ENCODE results near the gene CYSTM1. TPM values are rescaled to one million over a fixed set of nuclear protein-coding genes. Genes with fewer than 3 reads are reported as not detected.

CYSTM1 gene
- total RNA-seq, 1 donor from 2014 or later = 67.0 TPM

DNA sequence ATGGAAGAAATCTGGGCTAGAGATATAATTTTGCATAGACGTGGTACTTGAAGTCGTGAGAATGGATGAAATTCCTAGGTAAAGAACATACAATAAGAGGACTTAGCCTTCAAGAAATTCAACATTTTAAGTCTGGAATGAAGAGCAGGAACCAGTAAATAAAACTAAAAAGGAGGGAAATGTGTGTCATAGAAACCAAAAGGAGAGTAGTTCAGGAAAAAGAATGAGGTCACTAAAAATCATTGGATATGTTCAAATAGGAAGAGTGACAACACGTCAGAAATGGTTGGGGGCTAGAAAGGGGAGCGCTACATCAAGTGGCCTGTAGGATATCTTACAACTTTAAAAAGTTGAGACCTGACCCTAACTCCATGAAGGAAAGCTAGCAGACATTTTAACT, 83.9 kb downstream of the CYSTM1 start:
- DNase-seq (ENCODE audit: missing footprints) = no peak

GRCh38 chr5:140259500-140259899, 84.5 kb downstream of the CYSTM1 start:
- intact Hi-C loops (cut with DNase I) = no loop called here
- no peak for DNase-seq (ENCODE audit: missing footprints)
- no peak for ATAC-seq

More for the DNA sequence above, 83.9 kb downstream of the CYSTM1 start:
- no peak for ATAC-seq
- intact Hi-C loops (cut with DNase I) = no loop called here

GRCh38 chr5:140260089-140260656, 85.2 kb downstream of the CYSTM1 start:
- intact Hi-C loops (cut with DNase I) = loop anchor here (5.0 kb wide), 1 partner anchor 87 kb away; the partner anchor contains the start of gene HBEGF
- no peak for DNase-seq (ENCODE audit: missing footprints)

DNA sequence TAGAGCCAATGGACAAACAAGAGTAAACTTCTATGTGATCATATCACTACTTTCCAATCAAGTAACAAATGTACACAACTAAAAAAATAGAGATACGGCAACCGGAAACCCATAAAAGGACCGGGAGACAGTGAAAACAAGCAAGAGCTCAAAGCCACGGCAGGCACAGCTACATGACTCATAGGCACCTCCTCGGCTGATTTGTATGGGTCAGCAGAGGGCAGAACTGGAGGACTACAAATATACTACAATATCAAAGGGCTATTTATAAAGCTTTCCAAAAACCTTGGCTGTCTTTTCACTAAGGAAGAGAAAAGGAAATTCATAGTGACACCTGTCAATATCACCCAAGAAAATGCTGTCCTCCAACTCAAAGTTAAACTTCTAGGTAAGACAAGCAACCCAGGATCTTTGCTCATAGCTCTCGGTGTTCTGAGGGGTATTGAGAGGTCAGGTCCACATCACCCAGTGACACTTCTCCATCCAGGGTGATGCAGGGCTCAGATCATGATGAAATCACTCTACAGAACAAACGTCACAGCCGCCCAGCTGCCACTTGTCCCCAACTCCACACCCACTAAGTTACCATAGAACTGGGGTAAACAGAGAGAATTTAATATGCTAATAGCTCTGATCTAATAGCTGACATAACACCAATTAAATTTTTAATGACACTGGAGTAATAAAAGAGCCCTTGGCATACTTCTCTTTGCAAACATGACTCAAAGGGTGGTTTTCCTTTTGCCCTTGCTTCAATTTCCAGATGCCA, 86.6 kb downstream of the CYSTM1 start:
- peak; percentile 83 for DNase-seq (ENCODE audit: missing footprints)
- intact Hi-C loops (cut with DNase I) = loop anchor here (5.0 kb wide), 1 partner anchor 86 kb away; the partner anchor contains the start of gene HBEGF
- peak; percentile 95 for ATAC-seq

More at GRCh38 chr5:140260089-140260656, 85.2 kb downstream of the CYSTM1 start:
- no peak for ATAC-seq

GRCh38 chr5:140262221-140262620, 87.2 kb downstream of the CYSTM1 start:
- no peak for ATAC-seq
- intact Hi-C loops (cut with DNase I) = loop anchor here (5.0 kb wide), 1 partner anchor 85 kb away; the partner anchor contains the start of gene HBEGF
- no peak for DNase-seq (ENCODE audit: missing footprints)

DNA sequence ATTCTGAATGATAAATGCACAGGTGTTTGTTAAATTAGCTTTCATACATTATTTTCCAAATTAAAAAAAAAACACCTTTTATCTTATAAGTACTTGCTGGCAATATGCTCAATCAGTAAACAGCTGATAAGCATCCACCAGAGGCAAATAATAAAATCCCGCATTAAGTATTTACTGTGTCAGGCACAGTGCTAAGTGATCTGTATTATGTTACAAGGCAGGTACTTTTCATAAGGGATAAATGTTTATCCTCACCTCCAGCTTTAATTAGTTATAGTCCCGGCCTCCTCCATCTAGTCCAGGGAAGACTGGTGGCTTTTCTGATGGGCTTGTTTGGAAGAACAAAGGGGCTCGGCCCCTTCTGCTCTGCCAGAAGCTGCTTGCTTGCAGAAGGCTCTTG, 87.9 kb downstream of the CYSTM1 start:
- ATAC-seq = no peak
- intact Hi-C loops (cut with DNase I) = loop anchor here (5.0 kb wide), 1 partner anchor 84 kb away; the partner anchor contains the start of gene HBEGF
- DNase-seq (ENCODE audit: missing footprints) = no peak

- ATAC-seq (no peak), DNase-seq (ENCODE audit: missing footprints) (no peak)
- intact Hi-C loops (cut with DNase I) = no loop called here
These were observed 90.9 kb downstream of the CYSTM1 start for GRCh38 chr5:140265845-140266244.

GRCh38 chr5:140266471-140267200, 91.6 kb downstream of the CYSTM1 start:
- no peak for DNase-seq (ENCODE audit: missing footprints)
- intact Hi-C loops (cut with DNase I) = no loop called here

GRCh38 chr5:140267201-140267540, 92.2 kb downstream of the CYSTM1 start:
- no peak for DNase-seq (ENCODE audit: missing footprints)
- intact Hi-C loops (cut with DNase I) = no loop called here
- peak; percentile 12 for ATAC-seq

More at GRCh38 chr5:140266471-140267200, 91.6 kb downstream of the CYSTM1 start:
- no peak for ATAC-seq

DNA sequence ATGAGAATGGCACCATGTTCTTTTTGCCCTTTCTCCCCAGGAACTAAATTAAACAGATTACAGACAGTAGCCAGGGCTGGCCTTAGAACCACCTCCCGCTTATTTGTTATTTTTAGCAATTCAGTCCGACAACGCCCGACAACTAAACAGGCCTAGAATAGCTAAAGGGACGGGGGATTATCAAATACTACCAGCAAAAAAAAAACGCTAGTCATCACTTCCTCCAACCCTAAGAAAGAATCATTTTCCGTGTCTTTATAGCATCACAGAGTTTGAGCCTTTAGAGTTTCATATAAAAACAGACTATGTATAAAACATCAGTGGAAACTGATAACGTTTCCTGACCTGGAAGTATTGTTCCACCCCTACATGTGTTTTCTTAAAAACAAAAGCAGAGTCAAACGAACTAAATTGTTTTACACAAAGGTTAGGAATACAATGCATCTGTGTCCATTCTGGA, 92.6 kb downstream of the CYSTM1 start:
- intact Hi-C loops (cut with DNase I) = no loop called here
- DNase-seq (ENCODE audit: missing footprints) = no peak
- peak; percentile 57 for ATAC-seq

DNA sequence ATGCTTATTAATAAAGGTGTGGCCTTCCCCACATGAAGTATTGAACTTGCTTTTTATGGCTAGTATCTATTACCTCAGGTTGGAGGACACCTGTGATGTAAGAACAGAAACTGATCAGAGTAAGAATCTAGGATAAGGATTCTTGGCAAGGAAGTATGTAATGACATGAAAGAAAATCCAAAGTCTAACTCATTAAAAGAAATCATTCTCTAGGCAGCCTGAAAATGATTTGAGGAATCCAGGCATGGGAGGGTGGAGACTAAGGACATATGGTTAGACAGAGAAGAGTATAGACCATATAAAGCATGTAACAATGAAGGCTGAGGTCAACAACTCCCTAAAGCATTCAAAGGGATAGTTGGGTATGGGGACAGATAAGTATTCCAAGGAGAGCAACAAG, 95.0 kb downstream of the CYSTM1 start:
- no peak for DNase-seq (ENCODE audit: missing footprints)
- ATAC-seq = no peak
- intact Hi-C loops (cut with DNase I) = no loop called here

GRCh38 chr5:140273401-140273877, 98.5 kb downstream of the CYSTM1 start:
- intact Hi-C loops (cut with DNase I) = no loop called here
- ATAC-seq (peak; percentile 80), DNase-seq (ENCODE audit: missing footprints) (no peak)

DNA sequence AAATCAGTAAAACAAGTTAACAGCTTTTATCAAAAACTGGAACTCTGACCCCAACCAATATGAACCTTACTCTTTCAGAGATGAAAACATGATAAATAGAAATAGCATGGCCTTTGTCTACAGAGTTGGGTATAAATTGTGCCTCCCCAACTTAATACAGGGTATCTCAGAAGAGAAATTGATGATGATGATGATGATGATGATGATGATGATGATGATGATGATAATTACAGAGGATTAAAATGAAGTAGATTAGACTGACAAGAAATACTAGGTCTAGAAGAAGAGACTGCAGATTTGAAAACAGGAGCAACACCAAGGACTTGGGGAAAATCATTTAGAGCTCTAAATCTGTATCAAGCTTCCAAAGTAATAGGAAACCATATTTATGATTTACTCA, 100.8 kb downstream of the CYSTM1 start:
- no peak for DNase-seq (ENCODE audit: missing footprints)
- ATAC-seq = no peak
- intact Hi-C loops (cut with DNase I) = no loop called here

GRCh38 chr5:140282266-140282665, 107.3 kb downstream of the CYSTM1 start:
- intact Hi-C loops (cut with DNase I) = no loop called here
- ATAC-seq = no peak
- DNase-seq (ENCODE audit: missing footprints) = no peak

- no peak for DNase-seq (ENCODE audit: missing footprints)
- ATAC-seq = no peak
- intact Hi-C loops (cut with DNase I) = no loop called here
These were observed 109.0 kb downstream of the CYSTM1 start for GRCh38 chr5:140284013-140284412.

GRCh38 chr5:140286424-140286823, 111.4 kb downstream of the CYSTM1 start:
- intact Hi-C loops (cut with DNase I) = no loop called here
- ATAC-seq = no peak

DNA sequence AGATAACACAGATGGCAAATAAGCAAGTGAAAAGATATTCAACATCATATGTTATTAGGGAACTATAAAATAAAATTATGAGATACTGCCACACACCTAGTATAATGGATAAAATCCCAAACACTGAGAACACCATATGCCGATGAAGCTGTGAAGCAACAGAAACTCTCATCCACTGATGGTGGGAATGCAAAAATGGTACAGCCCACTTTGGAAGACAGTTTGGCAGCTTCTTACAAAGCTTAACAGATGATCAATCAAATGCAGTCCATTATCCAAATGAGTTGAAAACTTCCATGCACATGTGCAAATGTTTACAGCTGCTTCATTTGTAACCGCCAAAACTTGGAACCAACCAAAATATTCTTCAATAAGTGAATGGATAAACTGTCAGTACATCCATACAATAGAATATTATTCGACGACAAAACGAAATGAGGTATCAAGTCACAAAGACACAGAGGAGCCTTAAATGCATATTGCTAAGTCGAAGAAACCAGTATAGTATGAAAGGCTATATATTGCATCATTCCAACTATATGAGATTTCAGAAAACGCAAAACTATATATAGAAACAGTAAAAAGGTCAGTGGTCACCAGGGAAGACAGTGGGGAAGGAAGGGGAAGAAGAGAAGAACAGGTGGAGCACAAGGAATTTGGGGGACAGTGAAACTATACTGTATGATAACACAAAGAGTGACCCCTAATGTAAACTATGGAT, 113.0 kb downstream of the CYSTM1 start:
- DNase-seq (ENCODE audit: missing footprints) = no peak
- ATAC-seq = no peak
- intact Hi-C loops (cut with DNase I) = no loop called here

More at GRCh38 chr5:140286424-140286823, 111.4 kb downstream of the CYSTM1 start:
- DNase-seq (ENCODE audit: missing footprints) = no peak

DNA sequence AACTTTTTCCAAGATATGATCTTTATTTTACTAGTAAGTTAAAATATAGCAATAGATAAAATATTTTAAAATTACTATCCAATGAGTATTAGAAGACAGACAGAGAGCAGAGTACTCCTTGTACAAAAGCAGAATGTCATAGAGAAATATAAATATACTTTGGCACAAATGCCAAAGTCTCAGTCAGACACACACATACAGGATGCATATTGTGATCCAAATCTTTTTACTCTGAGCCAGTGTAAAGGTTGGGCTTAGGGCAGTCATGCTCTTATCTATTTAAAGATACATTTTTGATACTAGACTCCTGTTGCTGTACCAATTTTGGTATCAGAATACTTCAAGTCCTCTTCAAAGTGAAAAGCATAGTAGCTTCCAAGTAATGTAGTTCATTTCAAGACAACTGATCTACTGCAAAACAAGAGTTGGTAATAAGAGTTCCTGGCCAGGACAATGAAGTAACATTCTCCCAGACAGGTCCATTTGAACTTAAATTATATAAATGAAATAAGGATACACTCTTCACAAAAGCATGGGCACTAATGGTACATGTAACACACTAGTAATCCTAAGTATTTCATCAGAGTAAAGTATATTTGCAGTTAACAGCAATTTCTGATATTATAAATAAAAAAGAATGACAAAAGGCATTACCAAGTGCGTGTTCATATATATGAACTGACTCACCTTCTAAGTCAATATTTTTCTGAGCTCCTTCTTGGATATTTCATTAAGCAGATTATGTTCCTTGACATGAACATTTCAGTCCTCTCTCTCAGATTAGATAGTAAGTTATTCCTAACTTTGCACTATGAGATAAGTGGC, 117.4 kb downstream of the CYSTM1 start:
- DNase-seq (ENCODE audit: missing footprints) (no peak), ATAC-seq (peak; percentile 40)
- intact Hi-C loops (cut with DNase I) = no loop called here

Data from Right ventricle myocardium inferior (tissue), 1 donor.